ENCODE measurements around the gene USP10.
A peak's percentile ranks its signal among the peaks of the same experiment; 100 is the strongest.
"Not testable (repeated sequence)": the region's sequence is repeated elsewhere in the genome, so short reads cannot be mapped to it uniquely, and the experiment has no call there.

Gene USP10

DNA sequence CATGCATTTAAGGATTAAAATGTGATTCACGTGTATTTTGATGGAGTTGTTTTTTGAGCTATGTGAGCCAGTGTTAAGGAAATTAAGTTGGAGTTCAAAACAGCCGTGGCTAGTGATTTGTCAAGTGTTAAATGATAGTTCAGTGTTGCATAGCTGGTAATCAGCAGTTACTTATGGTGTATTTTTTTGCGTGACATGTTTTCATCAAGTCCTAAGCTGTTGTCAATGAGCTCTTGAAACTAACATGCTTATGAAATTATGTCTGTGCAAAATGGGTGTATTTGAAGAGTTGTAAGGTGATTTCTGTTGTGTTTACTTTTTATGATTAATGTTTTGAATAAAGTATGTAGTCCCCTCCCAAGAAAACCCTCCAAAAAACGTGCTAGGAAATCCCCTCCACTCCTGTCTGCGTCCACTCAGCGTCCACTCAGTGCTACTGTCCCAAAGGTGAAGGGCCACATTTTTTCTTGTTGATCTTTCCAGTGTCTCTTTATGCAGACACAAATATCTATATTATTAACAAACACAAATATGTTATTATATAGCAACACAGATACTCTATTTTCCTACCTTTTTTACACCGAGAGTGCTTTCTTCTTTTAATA lies 30.0 kb downstream of the USP10 start:
- DNase-seq, result no peak

DNA sequence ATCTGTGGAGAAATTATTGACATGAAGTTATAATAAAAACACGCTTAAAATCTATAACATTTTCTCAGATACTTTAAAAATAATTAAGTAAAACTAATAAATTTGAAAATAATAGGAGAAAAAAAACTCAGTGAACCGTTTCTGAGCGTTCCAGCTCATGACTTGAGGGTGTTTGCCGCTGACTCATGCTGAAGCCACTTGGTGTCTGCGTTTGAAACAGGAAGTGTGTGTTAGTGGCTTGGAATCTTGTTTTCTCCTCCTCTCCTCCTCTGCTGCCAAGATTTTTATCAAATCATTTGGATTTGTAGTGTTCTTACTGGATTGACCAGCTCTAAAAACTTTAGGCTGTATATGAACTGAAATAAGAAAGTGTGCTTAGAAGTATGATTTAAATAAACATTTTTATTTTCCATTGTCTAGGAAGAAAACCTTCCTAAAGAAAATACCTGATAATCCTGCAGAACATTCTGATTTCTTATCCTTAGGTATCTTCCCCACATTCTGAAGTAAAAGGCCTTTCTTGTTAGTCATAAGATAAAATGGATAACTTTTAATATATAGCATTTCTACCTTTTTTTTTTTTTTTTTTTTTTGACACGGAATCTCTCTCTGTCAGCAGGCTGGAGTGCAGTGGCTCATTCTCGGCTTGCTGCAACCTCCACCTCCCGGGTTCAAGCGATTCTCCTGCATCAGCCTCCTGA lies 30.8 kb downstream of the USP10 start:
- peak; percentile 27 for DNase-seq

DNA sequence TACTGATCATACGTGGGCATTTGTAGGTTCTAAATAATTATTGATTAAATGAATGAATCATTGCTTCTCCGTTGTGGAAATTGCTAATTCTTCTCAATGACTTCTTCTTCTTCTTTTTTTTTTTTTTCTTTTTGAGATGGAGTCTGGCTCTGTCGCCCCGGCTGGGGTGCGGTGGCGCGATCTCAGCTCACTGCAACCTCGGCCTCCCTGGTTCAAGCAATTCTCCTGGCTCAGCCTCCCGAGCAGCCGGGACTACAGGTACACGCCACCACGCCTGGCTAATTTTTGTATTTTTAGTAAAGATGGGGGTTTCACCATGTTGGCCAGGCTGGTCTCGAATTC lies 32.5 kb downstream of the USP10 start:
- not testable (repeated sequence) for DNase-seq

GRCh38 chr16:84732674-84733352 lies 33.0 kb downstream of the USP10 start:
- DNase-seq, result no peak

DNA sequence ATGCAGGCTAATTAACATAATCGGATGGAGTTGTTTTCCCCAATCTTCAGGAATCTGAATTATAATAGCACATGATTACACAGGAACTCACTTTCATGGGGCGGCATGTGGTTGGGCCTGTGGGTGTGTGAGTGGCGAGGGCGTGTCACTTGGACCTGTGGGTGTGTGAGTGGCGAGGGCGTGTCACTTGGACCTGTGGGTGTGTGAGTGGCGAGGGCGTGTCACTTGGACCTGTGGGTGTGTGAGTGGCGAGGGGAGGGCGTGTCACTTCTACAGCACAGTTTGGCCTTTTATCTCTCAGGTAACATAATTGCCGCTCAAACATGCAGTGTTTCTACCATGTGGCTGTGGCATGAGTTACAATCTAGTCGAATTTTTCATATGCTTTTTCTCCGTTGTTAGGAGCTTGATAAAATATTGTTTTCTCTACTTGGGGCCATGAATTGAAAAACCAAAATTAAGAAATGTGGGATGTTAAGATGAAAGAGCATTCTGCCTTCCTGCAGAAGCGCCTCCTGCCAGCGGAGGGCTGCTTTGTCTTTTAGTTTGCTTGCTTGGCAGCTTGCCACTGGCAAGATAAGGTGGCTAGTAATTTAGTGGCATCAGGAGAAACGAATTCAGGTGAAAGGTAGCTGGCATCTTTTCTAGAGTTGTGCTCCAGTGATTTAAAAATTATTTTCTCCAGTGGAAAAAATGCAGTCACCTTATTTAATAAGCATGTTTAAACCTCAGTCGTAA lies 36.2 kb downstream of the USP10 start:
- peak; percentile 48 for DNase-seq

GRCh38 chr16:84737192-84738011 lies 37.6 kb downstream of the USP10 start:
- DNase-seq, result no peak

- DNase-seq, result peak; percentile 65
Measured at GRCh38 chr16:84738255-84739038, 38.6 kb downstream of the USP10 start.

DNA sequence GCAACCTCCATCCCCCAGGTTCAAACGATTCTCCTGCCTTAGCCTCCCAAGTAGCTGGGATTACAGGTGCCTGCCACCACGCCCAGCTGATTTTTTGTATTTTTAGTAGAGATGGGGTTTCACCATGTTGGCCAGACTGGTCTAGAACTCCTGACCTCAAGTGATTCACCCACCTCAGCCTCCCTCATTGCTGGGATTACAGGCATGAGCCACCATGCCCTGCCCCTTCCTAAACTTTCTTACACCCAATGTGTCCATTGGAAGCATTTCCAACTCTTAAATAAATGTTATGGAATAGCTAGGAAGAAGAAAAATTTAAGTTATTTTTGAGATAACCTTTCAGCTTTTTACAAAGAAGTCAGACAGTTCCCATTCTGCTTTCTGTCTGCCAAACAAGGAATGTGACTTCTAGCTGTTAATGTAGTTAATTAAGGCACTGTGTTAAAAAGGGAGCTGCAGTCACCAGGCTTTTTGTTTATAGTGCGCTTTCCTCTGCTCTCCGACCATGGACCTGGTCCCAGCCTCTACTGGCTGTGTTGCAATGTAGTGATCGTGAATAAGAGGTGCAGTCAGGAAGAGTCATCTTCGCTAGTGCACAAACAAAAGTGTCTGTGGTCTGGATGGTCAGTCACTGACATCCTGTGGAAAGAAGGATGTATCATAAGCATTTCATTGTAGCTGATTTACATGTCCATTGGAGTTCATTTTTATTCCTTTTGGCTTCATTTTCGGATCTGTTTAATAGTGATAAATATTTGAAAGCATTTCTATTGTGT lies 39.7 kb downstream of the USP10 start:
- DNase-seq, result peak; percentile 18

DNA sequence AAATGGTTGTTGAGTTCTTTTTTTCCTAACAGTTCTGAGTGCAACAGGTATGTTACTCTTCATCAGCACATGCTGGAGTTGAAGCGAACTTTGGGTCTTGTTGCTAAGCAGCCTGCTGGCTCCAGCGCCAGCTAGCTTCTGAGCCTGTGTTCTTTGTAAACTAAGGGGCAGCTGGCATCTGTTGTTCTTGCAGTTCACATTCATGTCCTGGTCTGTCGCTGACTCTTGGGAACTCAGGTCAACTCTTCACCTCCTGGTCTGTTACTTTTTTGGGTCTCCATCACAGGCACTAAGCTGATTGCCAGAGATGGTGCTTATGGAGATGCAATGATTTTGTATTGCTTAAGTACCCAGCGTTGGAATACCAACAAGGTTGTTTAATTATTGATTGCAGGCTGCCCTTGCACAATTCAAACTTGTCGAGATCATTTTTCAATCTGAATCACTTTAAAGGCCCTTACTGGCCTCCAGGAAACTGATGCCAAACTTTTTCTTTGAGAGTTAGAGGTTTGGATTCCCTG lies 40.9 kb downstream of the USP10 start:
- no peak for DNase-seq

GRCh38 chr16:84741340-84741830 lies 41.6 kb downstream of the USP10 start:
- DNase-seq, result peak; percentile 7

DNA sequence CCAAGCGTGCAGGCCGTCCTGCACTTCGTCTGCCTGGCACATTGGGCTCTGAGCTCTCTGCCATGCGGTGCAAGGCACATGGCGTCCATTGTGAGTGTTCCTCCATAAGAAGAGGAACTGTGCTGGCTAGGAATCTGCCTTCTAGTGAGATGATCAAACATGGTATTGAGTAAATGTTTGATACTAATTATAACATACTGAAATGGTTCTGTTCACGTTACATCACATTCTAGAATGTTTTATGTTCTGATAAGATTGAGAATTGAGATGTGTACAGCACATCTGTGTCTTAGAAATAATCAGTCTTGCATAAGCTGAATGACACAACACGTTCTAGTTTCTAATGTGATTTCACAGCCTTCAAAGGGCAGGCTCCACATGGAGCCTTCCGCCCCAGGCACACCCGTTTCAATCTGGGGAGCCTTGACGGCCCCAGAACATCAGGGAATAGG lies 42.9 kb downstream of the USP10 start:
- no peak for DNase-seq

DNA sequence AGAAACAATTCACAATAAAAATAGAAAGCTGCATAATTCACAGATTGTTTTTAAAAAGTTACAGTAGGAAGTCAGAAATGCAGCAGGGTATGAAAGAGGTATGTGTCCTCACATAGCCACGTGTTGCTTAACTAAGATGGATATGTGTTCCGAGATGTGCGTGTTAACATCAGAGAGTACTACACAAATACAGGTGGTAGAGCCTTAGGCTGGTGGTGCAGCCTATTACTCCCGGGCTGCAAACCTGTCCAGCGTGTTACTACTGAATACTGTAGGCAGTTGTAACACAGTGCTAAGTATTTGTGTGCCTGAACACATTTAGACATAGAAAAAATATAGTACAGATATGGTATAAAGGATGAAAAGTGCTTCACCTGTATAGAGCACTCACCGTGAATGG lies 46.4 kb downstream of the USP10 start:
- DNase-seq, result no peak

DNA sequence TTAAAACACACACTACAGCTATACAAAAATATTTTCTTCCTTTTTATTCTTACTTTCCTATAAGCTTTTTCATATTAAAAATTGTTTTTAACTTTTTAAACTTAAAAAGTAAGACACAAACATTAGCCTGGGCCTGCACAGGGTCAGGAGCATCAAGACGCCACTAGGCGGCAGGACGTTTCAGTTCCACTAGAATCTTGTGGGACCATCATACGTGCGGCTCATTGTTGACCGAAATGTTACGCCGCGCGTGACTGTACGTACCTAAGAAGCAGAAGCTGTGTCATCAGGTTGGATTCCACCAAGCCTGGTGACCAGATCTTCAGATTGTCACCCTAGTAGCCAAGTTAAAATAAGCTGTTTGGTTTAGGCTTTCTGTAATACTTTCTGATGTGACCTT lies 47.1 kb downstream of the USP10 start:
- DNase-seq, result no peak

DNA sequence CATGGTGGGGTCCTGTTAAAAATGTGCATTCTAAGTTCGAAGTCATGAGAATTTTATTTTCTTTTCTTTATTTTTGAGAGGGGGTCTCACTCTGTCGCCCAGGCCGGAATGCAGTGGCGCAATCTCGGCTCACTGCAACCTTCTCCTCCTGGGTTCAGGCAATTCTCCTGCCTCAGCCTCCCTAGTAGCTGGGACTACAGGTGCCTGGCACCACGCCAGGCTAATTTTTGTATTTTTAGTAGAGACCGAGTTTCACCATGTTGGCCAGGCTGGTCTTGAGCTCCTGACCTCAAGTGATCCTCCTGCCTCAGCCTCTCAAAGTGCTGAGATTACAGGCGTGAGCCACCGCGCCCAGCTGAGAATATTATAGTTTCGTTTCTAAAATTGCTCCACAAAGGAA lies 48.4 kb downstream of the USP10 start:
- not testable (repeated sequence) for DNase-seq

DNA sequence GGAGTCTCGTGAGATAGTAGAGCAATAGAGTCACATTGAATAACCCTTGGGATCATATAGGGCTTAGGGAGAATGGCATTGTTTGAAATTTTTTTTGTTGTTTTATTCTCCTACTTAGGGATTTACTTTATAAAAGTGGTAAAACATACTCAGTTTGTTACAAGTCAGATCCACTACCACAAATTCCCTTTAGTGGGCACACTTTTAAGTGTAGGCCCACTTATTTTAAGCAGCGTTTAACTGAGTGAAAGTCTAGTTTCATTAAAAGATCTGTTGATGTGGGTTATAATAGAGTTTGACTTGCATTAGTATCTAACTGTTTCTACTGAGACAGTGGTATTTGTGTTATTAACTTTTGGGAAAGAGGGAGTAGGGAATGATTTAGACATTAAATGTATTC lies 49.3 kb downstream of the USP10 start:
- DNase-seq, result no peak

- DNase-seq, result no peak
Measured at GRCh38 chr16:84749815-84750214, 50.0 kb downstream of the USP10 start.

DNA sequence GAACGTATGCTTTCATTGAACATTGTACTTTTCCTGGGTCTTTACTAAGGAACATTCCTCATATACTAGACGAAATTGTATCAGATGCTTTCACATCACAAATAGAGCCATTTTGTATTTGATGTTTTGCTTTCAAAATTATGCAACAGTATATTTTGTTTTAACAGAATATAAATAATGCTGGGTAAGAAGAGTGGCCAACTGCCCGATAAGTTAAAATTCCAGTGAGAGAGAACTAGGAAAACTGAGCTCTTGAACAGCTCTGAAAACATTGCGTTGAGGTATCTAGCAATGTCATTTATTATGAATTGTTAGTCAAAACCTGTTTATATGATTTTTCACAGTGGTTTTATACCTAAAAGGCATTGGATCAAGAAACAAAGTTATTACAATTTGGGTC lies 50.8 kb downstream of the USP10 start:
- no peak for DNase-seq

DNA sequence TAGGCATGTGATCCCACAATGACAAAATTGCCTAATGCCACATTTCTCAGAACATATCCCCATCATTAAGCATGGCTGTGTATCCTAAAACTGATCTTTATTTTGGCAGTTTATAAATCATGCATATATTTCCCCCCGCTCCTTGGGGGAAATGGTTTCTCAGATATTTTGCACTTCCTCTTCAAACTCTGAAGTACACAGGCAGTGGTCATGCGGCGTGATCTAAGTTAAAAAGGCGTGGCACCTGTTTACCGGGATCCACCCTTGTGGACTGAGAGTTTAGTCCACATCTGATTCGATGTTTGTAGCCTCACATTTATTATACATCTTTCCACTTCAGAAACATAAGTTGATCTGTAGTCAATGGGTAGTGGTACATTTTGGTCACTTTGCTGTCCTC lies 51.4 kb downstream of the USP10 start:
- peak; percentile 33 for DNase-seq

DNA sequence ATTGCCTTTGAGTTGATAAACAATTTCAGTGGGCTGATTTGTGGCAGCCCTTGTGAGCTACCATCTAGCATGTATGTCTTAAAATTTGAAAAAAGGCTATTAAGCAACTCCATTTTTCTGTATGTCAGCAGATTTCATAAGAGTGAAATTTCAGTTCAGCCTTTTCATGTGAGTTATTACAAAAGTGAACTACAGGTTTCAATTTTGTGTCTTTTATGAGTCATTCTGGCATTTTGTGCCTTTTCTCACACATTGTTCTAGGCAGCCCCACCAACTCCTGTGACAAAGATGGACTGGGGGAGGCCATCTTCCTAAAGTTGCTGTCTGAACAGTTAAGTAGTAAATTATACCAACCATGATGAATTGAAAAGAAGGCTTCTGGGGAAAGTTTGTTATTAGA lies 52.1 kb downstream of the USP10 start:
- no peak for DNase-seq

- no peak for DNase-seq
Measured at GRCh38 chr16:84752600-84752999, 52.8 kb downstream of the USP10 start.
